ENCODE results near the gene RNF10.

The RNF10 gene

GRCh38 chr12:120618954-120619615, 84.9 kb downstream of the RNF10 start:
- no peak for DNase-seq

GRCh38 chr12:120620624-120621023, 86.5 kb downstream of the RNF10 start:
- no peak for DNase-seq

- peak; percentile 23 for DNase-seq
Measured at GRCh38 chr12:120625557-120626419, 91.6 kb downstream of the RNF10 start.

All from stimulated activated CD4-positive, alpha-beta T cell treated with anti-CD3 and anti-CD28 coated beads, Interleukin-1b, Interleukin-23, amount 100 ng/mL, for 48 hours (primary cell).